GM21786 (cell line): ENCODE measurements around the gene PRAC2.

Experiments
- ATAC-seq: cut with Tn5 transposase; IDR thresholded peaks from one replicate; pipeline ENCODE4 v1.9.1; 2021; ENCODE audit not compliant: unreplicated experiment

PRAC2 gene

DNA sequence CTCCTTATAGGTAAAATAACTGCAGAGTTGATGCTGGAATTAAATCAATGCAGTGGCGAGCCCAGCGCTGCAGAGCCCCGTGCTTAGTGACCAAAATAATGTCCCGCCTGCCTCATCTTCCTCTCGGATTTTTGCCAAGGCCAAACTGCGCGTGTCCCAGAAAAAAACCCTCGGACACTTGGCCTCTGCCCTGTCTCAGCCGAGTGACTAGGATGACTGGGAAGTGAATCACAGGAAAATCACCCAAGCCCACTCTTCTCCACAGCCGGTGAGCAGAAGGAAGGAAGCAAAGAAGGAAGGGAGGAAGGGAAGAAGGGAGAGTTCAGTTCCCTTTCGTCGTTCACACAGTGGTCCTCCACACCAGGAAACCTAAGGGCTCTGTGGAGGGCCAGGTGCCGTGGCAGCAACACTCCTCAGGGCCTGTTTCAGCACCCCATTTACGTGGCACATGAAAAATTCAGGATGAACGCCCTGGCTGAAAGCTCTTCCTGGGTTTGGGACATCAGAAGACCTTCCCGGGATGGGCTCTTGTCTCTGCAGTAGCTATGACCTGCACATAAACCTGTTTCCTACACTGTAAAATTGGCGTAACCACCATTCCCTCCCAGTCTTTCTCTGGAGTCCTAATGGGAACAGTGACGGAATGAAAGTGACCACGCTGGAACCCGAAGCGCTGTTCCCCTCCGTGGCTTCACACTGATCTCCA is 31.0 kb downstream of the PRAC2 start:
- no peak for ATAC-seq

GRCh38 chr17:48754500-48755261 is 31.7 kb downstream of the PRAC2 start:
- no peak for ATAC-seq

- no peak for ATAC-seq
These were observed 32.4 kb downstream of the PRAC2 start for GRCh38 chr17:48755356-48755755.

- ATAC-seq = no peak
These were observed 33.9 kb downstream of the PRAC2 start for GRCh38 chr17:48756830-48757251.

DNA sequence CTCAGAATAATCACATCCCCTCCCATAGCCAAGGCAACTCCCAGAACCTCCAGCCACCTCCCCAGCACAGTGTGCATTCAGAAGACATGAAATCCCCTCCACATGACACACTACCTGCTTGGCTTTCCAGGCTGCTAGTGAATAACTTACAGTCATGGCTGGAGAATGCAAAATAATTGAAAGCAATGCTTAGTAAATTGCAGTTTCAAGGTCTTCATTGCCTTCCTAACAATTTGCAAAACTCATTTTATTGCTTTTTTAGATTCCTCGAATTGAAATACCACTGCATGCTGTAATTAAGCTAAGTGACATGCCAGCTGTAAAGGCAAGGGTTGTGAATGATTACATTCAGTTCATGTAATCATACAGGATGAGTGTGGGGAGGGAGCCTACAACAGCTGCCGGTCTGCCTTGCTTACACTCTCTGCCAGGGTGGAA is 34.6 kb downstream of the PRAC2 start:
- no peak for ATAC-seq

- ATAC-seq = no peak
These were observed 36.3 kb downstream of the PRAC2 start for GRCh38 chr17:48759288-48759687.

DNA sequence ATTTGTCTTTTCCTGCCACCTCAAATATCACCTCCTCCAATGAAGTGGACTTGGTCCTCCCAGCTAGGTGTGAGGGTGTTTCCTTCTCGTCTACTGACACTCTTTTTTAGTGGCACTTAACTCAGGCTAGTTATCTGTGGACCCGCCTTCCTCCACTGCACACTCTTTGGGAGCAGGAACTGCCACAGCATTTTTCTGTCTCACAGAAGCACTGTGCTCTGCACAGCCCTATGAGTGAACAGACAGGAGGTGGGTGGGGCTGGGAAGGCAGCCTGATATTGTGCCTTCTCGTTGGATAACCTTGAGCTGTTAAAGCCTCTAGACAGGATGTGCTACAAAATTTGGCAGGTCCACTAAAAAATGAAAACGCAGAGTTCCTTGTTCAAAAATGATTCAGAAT is 37.4 kb downstream of the PRAC2 start:
- no peak for ATAC-seq

DNA sequence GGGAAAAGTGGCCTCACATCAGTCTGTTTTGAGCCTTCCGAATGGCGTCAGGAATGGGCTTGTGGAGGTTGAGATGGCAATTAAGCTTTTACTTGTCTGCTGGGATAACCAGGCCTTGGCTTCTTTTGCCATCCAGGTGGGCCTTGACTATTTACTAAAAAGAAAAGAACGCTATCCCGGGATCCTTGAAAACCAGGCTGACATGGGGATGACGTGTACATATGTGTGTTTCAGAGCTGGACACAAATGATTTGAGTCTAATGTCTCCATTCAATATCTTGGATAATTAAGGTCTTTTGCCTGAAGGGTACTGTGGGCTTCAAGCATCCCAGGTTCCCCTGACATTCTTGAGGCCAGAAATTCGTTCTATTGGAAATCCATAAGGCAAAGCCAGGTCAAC is 38.1 kb downstream of the PRAC2 start:
- no peak for ATAC-seq

GRCh38 chr17:48767263-48767774 is 44.3 kb downstream of the PRAC2 start:
- ATAC-seq = no peak

GRCh38 chr17:48769009-48769675 is 46.2 kb downstream of the PRAC2 start:
- no peak for ATAC-seq

DNA sequence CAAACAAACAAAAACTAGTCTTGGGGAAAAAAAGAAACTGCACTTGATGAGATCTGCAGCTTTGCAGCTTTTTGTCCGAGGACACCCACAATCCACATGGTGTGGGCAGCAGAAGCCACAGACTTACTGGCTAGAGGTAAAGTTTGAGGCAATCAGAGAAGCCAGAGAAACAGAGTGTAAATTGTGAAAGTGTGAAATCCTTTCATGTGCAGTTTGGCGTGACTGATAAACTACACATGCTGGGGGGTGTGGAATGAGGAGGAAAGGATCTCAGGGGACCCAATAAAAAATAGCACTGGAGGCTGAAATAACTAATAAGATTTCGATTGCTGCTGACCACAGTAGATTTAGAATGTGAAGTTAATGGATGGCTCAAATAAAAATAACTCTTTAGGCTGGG is 48.0 kb downstream of the PRAC2 start:
- ATAC-seq = no peak

- no peak for ATAC-seq
These were observed 50.3 kb downstream of the PRAC2 start for GRCh38 chr17:48773245-48773644.
